Measurements from ENCODE around the gene C17orf114.
A peak's percentile ranks its signal among the peaks of the same experiment; 100 is the strongest.

Gene C17orf114

GRCh38 chr17:4786106-4786511, 16.0 kb downstream of the C17orf114 start, which contains the start of gene VMO1:
Gene VMO1, minus strand, starts transcription at chr17:4786364. Its CDS starts 12 bp downstream, at chr17:4786352.
- DNase-seq, result peak; percentile 95

GRCh38 chr17:4785311-4786105, 16.6 kb downstream of the C17orf114 start:
- peak; percentile 56 for DNase-seq

GRCh38 chr17:4782652-4783051, 19.5 kb downstream of the C17orf114 start:
- peak; percentile 74 for DNase-seq

- no peak for DNase-seq
Observed at GRCh38 chr17:4780325-4780955, 21.7 kb downstream of the C17orf114 start.

- DNase-seq, result no peak
Observed at GRCh38 chr17:4777969-4778760, 24.0 kb downstream of the C17orf114 start.

GRCh38 chr17:4772235-4772613, 29.9 kb downstream of the C17orf114 start:
- DNase-seq, result peak; percentile 45

GRCh38 chr17:4771519-4772234, 30.5 kb downstream of the C17orf114 start, which contains the start of gene TM4SF5:
Gene TM4SF5, plus strand, starts transcription at chr17:4771886. Its CDS starts 37 bp downstream, at chr17:4771923.
- DNase-seq, result no peak

- DNase-seq, result no peak
Observed at GRCh38 chr17:4769628-4770027, 32.5 kb downstream of the C17orf114 start.

- DNase-seq, result no peak
Observed at GRCh38 chr17:4768298-4768697, 33.8 kb downstream of the C17orf114 start.

- DNase-seq, result no peak
Observed at GRCh38 chr17:4766723-4767122, 35.4 kb downstream of the C17orf114 start.

- DNase-seq, result no peak
Observed at GRCh38 chr17:4766201-4766600, 35.9 kb downstream of the C17orf114 start.

- DNase-seq, result no peak
Observed at GRCh38 chr17:4764595-4764994, 37.5 kb downstream of the C17orf114 start.

- no peak for DNase-seq
Observed at GRCh38 chr17:4759776-4760236, 42.3 kb downstream of the C17orf114 start.

- DNase-seq, result no peak
Observed at GRCh38 chr17:4753392-4753791, 48.7 kb downstream of the C17orf114 start.

- DNase-seq, result no peak
Observed at GRCh38 chr17:4751932-4752331, 50.2 kb downstream of the C17orf114 start.

Data from NCI-H82 (cell line).